ENCODE results near the gene SH3PXD2A.

DNA sequence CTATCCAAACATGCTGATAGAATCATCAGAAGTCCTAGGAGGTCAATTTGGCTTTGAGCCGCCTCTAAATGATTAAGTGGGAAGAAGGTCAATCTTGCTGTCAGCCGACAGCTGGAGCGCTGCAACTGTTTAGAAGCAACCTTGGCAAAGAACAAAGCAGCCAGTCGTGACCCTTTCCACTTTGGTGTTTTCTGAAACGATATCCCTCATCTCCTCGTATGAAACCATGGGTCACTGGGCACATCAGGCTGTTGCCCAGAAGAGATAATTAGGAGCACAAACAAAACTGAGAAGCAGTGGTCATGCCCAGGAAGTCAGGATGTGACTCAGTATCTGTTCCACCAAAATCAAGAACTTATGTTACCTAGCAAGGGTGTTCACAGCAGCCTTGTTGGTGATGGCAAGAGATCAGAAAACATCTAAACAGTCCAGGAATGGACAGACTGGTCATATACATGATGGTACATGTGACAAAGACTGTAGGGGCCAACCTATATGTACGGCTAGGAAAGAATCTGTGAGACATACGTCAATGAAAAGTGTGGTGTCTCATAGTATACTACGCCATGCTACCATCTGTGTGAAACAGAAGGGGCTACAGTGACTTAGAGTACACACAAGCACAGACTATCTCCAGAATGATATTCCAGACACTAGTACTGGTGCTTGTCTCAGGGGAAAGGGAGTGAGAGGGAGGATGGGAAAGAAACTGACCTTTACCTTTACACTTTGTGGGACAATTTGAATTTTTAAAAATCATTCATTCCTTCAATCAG is 40.2 kb upstream of the SH3PXD2A start:
- TF ChIP-seq CTCF (IDR thresholded peaks at IDR 0.05) (no peak), POLR2A (IDR thresholded peaks at IDR 0.05) (no peak)
